T-helper 9 cell (primary cell): ENCODE measurements around the gene TRIM17.
A peak's percentile ranks its signal among the peaks of the same experiment; 100 is the strongest.

Experiments
- DNase-seq: peaks from one replicate; pipeline ENCODE4 v3.0.0-alpha.2; 2020

The TRIM17 gene

DNA sequence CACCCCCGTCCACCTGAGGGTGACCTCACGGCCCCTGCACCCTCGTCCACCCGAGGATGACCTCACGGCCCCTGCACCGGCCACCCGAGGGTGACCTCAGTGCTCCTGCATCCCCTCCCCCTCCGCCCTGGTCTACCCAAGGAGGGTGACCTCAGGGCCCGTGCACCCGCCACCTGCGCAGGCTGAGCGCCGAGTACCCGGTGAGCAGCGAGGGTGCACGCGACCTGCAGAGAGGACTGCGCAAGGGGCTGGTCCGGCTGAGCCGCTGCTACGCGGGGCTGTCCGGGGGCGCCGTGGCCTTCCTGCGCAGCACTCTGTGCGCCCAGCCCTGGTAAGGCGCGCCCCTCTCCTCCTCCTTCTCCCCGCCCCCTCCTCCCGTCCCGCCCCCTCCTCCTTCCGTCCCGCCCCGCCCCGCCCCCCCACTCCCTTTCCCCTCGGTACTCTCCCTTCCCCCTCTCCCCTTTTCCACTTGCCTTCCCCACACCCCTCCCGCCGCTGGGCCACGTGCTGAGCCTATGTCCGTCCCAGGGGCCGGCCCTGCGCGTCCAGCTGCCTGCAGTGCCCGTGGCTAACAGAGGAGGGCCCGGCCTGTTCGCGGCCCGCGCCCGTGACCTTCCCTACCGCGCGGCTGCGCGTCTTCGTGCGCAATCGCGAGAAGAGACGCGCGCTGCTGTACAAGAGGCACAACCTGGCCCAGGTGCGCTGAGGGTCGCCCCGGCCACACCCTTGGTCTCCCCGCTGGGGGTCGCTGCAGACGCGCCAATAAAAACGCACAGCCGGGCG lies 38.4 kb downstream of the TRIM17 start:
- DNase-seq, result peak; percentile 36

DNA sequence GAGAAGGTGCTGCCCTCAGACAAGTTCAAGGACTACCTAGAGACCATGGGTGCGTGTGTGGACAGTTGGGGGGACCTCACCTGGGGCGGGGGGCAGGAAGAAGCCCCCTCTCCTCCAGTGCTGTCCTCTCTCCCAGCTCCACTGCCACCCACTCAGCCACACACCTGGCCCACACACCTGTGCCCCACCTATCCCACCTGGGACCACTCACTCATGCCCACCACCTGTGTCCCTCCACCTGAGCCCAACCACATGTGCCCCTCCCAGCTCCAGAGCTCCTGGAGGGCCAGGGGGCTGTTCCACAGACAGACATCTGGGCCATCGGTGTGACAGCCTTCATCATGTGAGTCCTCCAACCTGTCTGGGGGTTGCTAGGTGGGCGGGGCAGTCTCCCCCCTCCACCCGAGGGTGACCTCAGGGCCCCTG lies 39.0 kb downstream of the TRIM17 start:
- DNase-seq, result no peak

DNA sequence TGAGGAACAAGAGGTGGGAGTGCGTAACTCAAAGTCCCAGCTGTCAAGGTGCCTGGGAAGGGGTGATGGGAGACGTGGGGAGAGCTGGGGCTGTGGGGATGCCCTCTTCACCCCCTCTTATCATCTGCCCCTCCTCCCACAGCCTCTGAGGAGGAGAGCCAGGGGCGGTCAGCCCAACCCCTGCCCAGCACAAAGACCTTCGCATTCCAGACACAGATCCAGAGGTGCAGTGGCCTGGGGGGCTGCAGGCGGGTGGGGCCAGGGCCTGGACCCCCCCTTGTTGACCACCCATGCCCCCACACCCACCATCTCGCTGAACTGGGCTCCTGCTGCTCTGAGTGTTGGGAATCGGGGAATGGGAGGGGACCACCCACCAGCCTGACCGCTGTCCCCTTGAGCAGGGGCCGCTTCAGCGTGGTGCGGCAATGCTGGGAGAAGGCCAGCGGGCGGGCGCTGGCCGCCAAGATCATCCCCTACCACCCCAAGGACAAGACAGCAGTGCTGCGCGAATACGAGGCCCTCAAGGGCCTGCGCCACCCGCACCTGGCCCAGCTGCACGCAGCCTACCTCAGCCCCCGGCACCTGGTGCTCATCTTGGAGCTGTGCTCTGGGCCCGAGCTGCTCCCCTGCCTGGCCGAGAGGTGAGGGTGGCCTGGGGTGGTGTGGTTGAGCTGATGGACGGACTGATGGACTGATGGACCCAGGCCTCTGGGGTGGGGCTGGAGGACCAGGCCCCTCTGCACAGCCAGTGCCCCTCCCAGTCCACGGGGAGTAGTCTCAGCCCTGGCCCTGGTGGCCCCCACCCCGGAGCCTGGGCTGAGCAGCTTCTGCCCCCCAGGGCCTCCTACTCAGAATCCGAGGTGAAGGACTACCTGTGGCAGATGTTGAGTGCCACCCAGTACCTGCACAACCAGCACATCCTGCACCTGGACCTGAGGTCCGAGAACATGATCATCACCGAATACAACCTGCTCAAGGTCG lies 39.7 kb downstream of the TRIM17 start:
- no peak for DNase-seq

DNA sequence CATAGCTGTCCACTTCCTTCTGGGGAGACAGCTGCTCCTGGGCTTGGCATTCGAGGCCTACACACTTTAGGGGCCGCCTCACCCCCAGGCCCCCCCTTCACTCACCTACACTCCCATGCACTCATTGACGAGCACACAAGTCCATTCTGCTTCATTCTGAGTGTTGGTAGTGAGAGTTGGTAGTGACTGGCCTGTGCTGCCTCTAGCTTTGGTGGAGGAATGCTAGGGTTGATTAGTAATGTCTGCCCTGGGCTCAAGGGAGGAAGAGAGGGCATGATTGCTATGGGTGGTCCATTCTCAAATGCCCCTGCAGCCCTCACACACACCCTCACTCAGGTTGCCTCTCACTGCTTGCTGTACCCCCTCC lies 40.4 kb downstream of the TRIM17 start:
- DNase-seq, result no peak

DNA sequence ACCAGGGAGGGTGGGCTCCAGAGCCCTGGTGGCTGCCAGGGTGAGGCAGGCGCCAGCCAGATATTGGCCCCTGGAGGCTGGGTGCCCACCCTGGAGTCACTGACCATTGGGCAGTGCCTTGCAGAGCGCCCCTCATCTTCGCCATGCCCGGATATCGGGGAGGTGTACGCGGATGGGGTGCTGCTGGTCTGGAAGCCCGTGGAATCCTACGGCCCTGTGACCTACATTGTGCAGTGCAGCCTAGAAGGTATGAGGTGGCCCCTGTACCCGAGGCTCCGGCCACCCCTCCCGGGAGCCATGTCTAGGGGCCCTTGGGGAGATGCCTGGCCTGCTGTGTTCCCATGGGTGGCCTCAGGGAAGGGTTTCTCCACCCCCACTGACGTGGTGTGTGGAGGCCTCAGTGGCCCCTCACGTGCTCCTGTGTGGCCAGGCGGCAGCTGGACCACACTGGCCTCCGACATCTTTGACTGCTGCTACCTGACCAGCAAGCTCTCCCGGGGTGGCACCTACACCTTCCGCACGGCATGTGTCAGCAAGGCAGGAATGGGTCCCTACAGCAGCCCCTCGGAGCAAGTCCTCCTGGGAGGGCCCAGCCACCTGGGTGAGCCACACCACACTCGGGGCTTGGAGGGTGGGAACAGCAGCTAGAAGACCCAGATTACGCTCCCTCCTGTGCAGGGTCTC lies 40.9 kb downstream of the TRIM17 start:
- DNase-seq, result no peak

DNA sequence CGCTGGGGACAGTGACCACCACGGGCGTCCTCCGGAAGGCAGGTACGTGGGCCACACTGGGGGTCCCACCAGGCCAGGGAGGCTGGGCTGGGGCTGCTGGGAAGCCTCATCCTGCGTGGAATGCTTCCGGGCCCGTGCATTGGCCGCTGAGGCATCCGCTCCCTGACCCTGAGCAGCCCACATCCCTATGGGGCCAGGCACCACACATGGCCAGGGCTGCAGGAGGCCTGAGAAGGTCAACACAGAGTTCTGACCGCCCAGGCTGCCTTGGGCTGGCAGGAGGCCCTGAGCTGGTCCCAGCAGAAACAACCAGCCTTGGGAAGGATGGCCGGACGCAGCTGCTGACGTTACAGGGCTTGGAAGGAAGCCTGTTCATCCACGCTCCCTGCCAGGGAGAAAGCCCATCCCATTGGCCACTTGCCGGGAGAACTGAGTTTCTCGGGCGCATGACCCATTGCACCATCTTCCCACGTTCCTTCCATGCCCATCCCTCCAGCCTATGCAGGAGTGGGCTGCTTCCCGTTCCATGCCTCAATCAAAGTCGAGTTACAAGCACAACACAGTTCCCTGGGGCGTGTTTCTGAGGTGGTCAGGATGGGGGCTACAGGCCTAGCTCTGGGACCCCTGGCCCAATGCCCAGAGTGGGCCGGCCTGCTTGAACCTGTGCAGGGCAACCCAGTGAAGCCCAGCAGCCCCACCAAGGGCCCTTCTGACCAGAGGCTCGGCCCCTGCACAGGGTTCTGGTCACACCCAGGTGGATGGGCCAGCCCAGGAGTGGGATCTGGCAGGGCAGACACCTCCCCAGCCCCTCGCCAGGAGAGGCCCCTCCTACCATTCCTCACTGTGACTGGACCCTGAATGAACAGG lies 41.7 kb downstream of the TRIM17 start:
- DNase-seq, result no peak

DNA sequence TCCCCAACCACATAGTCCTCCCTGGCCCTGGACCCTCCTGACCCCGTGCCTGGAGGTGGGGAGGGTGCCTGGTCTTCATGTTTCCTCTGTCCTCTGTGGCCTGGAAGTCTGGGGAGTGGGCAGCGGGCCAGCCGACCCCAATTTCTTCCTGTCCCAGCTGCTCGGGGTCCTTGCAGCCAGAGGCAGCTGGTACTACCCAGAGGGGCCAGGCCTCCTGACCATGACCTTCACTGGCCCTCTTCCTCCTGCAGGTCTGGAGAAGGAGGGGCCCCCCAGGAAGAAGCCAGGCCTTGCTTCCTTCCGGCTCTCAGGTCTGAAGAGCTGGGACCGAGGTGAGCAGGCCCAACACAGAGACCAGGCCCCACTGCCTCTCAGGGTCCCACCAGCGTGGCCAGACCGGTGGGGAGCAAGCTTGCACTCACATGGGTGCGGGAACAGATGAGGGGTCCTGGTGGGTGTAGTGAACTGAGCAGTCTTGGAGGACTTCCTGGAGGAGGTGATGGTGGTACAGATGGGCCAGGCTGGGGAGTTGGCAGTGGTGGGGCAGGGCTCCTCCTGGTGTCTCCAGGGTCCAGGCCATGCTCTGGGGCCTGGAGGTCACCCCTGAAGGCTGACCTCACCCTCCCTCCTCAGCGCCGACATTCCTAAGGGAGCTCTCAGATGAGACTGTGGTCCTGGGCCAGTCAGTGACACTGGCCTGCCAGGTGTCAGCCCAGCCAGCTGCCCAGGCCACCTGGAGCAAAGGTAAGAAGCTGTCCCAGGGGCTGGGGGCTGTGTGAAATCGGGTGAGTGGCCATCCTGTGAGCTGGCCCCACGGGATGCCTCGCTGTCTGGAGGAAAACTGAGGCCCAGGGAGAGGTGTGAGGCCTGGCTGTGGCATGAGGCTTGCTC lies 42.7 kb downstream of the TRIM17 start:
- no peak for DNase-seq

DNA sequence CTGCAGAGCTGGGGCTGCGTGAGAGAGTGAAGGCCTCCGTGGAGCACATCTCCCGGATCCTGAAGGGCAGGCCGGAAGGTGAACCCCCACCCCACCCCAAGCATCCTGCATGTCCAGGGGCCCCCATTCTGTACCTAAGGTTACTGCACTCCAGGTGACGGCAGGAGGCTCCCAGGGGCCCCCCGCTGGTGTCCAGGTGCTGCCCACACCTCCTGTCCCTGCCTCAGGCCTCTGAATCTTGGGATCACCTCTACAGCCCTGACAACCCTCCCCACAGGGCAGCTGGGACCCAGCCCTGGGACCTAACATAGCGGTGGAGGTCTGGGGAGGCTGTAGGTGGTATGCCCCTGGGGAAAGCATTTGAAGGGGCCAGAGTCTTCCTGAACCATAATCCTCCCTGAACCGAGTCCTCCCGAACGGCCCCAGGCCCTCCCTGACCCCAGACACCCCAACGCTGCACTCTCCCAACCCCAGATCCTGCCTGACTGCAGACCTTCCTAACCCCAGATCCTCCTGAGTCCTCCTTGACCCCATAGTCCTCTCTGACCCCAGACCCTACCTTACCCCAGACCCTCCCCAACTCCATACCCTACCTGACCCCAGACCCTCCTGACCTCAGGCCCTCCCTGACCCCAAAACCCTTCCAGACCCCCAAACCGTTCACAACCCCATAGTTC lies 43.5 kb downstream of the TRIM17 start:
- no peak for DNase-seq

DNA sequence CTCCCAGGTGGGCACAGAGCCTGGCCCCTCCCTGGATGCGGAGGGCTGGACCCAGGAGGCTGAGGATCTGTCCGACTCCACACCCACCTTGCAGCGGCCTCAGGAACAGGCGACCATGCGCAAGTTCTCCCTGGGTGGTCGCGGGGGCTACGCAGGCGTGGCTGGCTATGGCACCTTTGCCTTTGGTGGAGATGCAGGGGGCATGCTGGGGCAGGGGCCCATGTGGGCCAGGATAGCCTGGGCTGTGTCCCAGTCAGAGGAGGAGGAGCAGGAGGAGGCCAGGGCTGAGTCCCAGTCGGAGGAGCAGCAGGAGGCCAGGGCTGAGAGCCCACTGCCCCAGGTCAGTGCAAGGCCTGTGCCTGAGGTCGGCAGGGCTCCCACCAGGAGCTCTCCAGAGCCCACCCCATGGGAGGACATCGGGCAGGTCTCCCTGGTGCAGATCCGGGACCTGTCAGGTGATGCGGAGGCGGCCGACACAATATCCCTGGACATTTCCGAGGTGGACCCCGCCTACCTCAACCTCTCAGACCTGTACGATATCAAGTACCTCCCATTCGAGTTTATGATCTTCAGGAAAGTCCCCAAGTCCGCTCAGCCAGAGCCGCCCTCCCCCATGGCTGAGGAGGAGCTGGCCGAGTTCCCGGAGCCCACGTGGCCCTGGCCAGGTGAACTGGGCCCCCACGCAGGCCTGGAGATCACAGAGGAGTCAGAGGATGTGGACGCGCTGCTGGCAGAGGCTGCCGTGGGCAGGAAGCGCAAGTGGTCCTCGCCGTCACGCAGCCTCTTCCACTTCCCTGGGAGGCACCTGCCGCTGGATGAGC lies 44.3 kb downstream of the TRIM17 start:
- DNase-seq, result no peak

DNA sequence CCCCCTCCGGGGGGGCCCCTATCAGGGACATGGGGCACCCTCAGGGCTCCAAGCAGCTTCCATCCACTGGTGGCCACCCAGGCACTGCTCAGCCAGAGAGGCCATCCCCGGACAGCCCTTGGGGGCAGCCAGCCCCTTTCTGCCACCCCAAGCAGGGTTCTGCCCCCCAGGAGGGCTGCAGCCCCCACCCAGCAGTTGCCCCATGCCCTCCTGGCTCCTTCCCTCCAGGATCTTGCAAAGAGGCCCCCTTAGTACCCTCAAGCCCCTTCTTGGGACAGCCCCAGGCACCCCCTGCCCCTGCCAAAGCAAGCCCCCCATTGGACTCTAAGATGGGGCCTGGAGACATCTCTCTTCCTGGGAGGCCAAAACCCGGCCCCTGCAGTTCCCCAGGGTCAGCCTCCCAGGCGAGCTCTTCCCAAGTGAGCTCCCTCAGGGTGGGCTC lies 44.9 kb downstream of the TRIM17 start:
- DNase-seq, result no peak

DNA sequence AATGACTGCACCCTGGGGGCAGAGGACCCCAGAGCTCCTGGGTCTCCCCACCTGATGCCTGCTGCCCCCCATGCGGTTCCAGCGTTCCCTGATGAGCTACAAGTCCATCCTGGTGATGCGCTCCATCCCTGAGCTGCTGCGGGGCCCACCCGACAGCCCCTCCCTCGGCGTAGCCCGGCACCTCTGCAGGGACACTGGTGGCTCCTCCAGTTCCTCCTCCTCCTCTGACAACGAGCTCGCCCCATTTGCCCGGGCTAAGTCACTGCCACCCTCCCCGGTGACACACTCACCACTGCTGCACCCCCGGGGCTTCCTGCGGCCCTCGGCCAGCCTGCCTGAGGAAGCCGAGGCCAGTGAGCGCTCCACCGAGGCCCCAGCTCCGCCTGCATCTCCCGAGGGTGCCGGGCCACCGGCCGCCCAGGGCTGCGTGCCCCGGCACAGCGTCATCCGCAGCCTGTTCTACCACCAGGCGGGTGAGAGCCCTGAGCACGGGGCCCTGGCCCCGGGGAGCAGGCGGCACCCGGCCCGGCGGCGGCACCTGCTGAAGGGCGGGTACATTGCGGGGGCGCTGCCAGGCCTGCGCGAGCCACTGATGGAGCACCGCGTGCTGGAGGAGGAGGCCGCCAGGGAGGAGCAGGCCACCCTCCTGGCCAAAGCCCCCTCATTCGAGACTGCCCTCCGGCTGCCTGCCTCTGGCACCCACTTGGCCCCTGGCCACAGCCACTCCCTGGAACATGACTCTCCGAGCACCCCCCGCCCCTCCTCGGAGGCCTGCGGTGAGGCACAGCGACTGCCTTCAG lies 45.5 kb downstream of the TRIM17 start:
- DNase-seq, result no peak

DNA sequence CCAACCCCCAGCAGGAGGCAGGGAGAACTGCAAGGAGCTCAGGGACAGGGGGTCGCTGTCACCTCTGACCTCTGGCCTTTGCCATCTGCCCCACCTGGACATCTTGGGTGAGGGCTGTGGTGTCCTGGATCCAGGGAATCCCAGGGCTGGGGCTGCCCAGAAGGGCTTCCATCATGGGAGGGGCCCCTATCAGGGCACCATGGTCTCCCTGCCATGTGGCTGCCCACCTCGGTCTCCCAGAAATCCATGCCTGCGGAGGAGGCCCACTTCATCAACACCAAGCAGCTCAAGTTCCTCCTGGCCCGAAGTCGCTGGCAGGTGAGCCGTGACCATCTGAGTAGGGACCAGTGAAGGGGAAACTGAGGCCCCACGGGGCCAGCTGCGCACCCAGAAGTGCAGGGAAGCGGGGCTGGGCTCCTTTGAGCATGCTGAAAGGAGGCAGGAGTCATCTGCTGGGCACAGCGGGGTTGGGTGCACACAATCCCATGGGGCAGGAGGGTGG lies 46.2 kb downstream of the TRIM17 start:
- no peak for DNase-seq

DNA sequence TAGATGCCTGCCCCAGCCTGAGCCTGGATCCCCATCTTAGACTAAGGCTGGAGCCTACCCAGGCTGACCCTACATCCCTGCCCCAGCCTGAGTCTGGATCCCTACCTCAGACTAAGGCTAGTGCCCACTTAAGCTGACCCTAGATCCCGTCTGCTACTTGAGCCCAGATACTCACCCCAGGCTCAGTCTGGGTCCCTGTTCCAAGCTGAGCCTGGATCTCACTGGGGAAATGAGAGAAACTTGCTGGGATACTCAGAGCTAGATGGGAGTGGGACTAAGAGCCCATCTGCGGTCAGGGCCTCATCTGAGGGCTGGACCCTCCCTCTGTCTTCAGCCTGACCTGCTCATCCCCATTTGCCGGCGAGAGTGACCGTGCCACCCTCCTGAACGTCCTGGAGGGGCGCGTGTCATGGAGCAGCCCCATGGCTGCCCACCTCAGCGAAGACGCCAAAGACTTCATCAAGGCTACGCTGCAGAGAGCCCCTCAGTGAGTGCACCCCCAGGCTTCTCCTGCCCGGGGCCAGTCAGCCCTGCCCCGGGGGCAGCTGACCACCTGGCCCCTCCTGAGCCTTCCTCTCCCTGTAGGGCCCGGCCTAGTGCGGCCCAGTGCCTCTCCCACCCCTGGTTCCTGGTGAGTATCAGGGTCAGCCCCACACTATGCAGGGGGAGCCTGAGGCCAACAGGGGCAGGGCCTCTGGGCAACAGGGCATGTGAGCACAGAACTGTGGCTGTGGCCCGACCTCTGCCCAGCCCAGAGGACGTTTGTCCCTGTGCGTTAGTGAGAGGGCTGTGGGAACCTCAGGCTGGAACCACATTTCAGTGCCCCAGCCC lies 46.8 kb downstream of the TRIM17 start:
- DNase-seq, result no peak

DNA sequence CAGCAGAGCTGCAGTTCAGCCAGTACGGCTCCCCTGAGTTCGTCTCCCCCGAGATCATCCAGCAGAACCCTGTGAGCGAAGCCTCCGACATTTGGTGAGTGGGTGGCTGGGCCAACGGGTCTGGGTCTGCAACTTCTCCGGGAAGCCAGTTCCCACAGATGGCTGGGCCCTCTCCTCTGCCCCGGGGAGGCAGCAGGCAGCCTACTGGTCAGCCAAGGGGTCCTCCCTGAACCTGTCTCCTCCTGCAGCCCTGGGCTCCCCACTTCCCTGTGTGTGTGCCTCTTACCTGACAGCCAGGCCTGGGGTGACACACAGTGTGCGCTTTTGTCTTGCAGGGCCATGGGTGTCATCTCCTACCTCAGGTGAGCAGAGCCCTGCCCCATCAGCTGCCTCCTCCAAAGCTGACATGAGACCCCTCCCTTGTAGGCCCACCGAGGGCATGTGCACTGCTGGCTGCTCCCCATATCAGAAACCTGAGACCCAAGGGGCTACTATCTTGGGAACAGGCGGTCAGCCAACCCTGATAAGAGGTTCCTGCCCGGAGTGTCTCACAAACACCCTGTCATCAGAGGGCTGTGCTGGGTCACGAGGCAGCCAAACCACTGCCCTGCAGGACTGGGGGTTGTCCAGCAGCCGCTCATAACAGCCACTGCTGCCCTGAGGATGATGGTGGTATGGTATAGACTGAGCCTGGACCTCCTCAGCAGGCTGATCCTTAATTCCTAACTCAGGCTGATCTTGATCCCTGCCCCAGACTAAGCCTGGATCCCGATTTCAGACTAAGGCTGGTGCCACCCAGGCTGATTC lies 47.7 kb downstream of the TRIM17 start:
- no peak for DNase-seq

DNA sequence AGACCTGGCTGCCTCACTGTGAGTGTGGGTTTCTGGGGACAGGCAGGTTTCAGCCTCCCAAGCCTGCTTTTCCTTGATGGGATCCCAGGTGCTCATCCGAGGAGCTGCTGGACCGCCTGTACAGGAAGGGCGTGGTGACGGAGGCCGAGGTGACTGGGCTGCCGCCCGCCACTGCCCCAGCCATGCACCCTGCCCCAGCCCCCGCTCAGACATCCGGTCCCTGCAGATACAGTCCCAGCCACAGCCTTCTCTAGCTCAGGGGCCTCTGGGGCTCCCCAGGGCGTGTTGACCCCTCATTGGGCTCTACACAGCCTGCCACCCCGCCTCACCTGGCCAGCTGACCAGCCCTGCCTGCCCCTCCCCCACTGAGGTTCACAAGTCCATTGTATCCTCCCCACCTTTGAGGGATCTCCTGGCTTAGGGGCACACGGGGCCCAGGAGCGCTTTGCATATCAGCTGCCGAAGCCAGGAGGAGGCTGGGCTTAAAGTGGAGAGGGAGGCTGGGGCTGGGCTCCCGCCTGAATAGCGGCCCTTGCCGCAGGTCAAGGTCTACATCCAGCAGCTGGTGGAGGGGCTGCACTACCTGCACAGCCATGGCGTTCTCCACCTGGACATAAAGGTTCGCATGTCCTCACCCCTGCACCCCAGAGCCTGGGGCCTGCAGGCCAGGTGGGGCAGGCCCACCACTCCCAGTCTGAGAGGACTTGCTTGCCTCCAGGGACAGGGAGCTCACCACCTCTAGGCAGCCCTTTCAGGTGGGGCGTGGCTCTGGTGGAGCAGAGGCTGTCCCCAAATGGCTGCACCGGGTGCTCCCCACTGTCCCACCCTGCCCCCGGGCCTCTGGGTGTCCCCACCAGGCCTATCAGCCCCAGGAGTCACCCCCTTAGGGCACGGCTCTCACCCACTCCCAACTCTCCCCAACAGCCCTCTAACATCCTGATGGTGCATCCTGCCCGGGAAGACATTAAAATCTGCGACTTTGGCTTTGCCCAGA lies 48.6 kb downstream of the TRIM17 start:
- no peak for DNase-seq
